SK-N-SH (cell line): ENCODE data around the gene SNRNP200. TPM values are rescaled to one million over a fixed set of nuclear protein-coding genes. Genes with fewer than 3 reads are reported as not detected.

Source experiments
- CTCF ChIA-PET: fragments of 300-600, 350-600 bp; formaldehyde crosslinking; extraction: SDS; loops from one replicate; lab custom pipeline; 2021; lab: Yijun Ruan, JAX
- POLR2A ChIA-PET: fragments of 350-600 bp; sonication (Branson Sonifier 250); formaldehyde crosslinking; extraction: SDS; loops from one replicate; lab custom pipeline; 2020; ENCODE audit warnings: antibody characterized with exemption, inconsistent platforms; lab: Yijun Ruan, JAX
- DNase-seq: peaks from one replicate; pipeline ENCODE4 v3.0.0; 2012
- H2AFZ ChIP-seq: fragments of 200-600 bp; sonication (generic); 2 replicates; pipeline ENCODE4 v1.8.1; 2016; ENCODE audit warnings: antibody characterized with exemption, mild to moderate bottlenecking, low read depth
- H3F3A ChIP-seq: fragments of 200-600 bp; sonication (generic); replicated peaks from 2 replicates; pipeline ENCODE3; 2016; ENCODE audit warnings: antibody characterized with exemption, mild to moderate bottlenecking; ENCODE audit not compliant: insufficient read depth
- H3K27ac ChIP-seq, 2 experiments: fragments of 200-500 bp in 1 of 2; fragments of 200-600 bp in 1 of 2; sonication (Bioruptor generic) in 1 of 2; sonication (generic), shearing (Covaris generic) in 1 of 2; 2 replicates each; pipeline versions ENCODE4 v1.5.1 to v1.6.1; 2014 to 2016; ENCODE audit warnings: low read depth in 2 of 2, inconsistent platforms in 1 of 2, low read length in 1 of 2, mild to moderate bottlenecking in 1 of 2, mixed read lengths in 1 of 2
- H3K27me3 ChIP-seq: fragments of 200-600 bp; sonication (generic), shearing (Covaris generic); 2 replicates; pipeline ENCODE4 v1.6.1; 2016; ENCODE audit warnings: mixed run types; ENCODE audit not compliant: insufficient read depth
- H3K36me3 ChIP-seq, 2 experiments: fragments of 200-500 bp in 1 of 2; fragments of 200-600 bp in 1 of 2; sonication (Bioruptor generic) in 1 of 2; sonication (generic) in 1 of 2; replicated peaks in 1 of 2; 2 replicates each; pipeline versions ENCODE3 to v1.5.1; 2014 to 2016; ENCODE audit warnings: low read length in 1 of 2, mild to moderate bottlenecking in 1 of 2; ENCODE audit not compliant: insufficient read depth in 2 of 2, control insufficient read depth in 1 of 2
- H3K4me1 ChIP-seq, 2 experiments: fragments of 200-500 bp in 1 of 2; fragments of 200-600 bp in 1 of 2; sonication (Bioruptor generic) in 1 of 2; sonication (generic), shearing (Covaris generic) in 1 of 2; 2 replicates each; pipeline versions ENCODE4 v1.5.1 to v1.6.1; 2014 to 2016; ENCODE audit warnings: low read depth in 1 of 2, low read length in 1 of 2, mixed run types in 1 of 2; ENCODE audit not compliant: insufficient read depth in 2 of 2, control insufficient read depth in 1 of 2
- H3K4me2 ChIP-seq: fragments of 200-600 bp; sonication (generic), shearing (Covaris generic); 2 replicates; pipeline ENCODE4 v1.6.1; 2017; ENCODE audit warnings: mixed run types
- H3K4me3 ChIP-seq, 2 experiments: fragments of 200-500 bp in 1 of 2; fragments of 200-600 bp in 1 of 2; sonication (Bioruptor generic) in 1 of 2; sonication (generic), shearing (Covaris generic) in 1 of 2; 2 replicates each; pipeline versions ENCODE4 v1.5.1 to v1.8.1; 2014 to 2016; ENCODE audit warnings: low read depth in 2 of 2, inconsistent platforms in 1 of 2, low read length in 1 of 2, mild to moderate bottlenecking in 1 of 2, mixed read lengths in 1 of 2, moderate library complexity in 1 of 2
- H3K79me2 ChIP-seq: fragments of 200-600 bp; sonication (generic); 2 replicates; pipeline ENCODE4 v1.8.1; 2017; ENCODE audit warnings: mild to moderate bottlenecking; ENCODE audit not compliant: insufficient read depth
- H3K9ac ChIP-seq: fragments of 200-600 bp; sonication (generic); 2 replicates; pipeline ENCODE4 v1.6.1; 2017; ENCODE audit warnings: mixed run types
- H3K9me2 ChIP-seq: fragments of 200-600 bp; sonication (generic); 2 replicates; pipeline ENCODE4 v1.6.1; 2017; ENCODE audit warnings: mixed run types
- H3K9me3 ChIP-seq: fragments of 200-600 bp; sonication (generic); 2 replicates; pipeline ENCODE4 v1.6.1; 2017; ENCODE audit warnings: mixed run types, mild to moderate bottlenecking, moderate library complexity
- H4K20me1 ChIP-seq: fragments of 200-600 bp; sonication (generic); 2 replicates; pipeline ENCODE4 v1.6.1; 2017; ENCODE audit warnings: mild to moderate bottlenecking, mixed run types; ENCODE audit not compliant: insufficient read depth
- CHD2 ChIP-seq: fragments of 150-350 bp; IDR thresholded peaks from 2 replicates; pipeline ENCODE4 v1.6.1; 2018; ENCODE audit warnings: low read length; ENCODE audit not compliant: partially characterized antibody
- EZH2phosphoT487 ChIP-seq: fragments of 200-600 bp; sonication (generic); IDR thresholded peaks from 2 replicates; pipeline ENCODE4 v1.6.1; 2017; ENCODE audit warnings: low read depth, mixed run types, mild to moderate bottlenecking, antibody characterized with exemption, moderate library complexity, borderline replicate concordance
- GABPA ChIP-seq: IDR thresholded peaks from 2 replicates; pipeline ENCODE4 v1.4.0; 2012; ENCODE audit warnings: low read depth, mild to moderate bottlenecking
- GATA2 ChIP-seq: sonication (generic); formaldehyde crosslinking; IDR thresholded peaks from 2 replicates; pipeline ENCODE4 v1.5.0; 2020; ENCODE audit warnings: mild to moderate bottlenecking, missing genetic modification reagents
- NFIC ChIP-seq: IDR thresholded peaks from 2 replicates; pipeline ENCODE4 v1.4.0; 2012; ENCODE audit warnings: borderline replicate concordance
- NRF1 ChIP-seq: IDR thresholded peaks from 2 replicates; pipeline ENCODE4 v1.6.1; 2012; ENCODE audit warnings: low read depth, mild to moderate bottlenecking, low read length
- POLR2AphosphoS5 ChIP-seq: IDR thresholded peaks from 2 replicates; pipeline ENCODE4 v1.6.1; 2012; ENCODE audit warnings: low read depth, low read length
- RCOR1 ChIP-seq: fragments of 150-350 bp; IDR thresholded peaks from 2 replicates; pipeline ENCODE4 v1.6.1; 2017; ENCODE audit warnings: antibody characterized with exemption, low read length
- RXRA ChIP-seq: IDR thresholded peaks from 2 replicates; pipeline ENCODE4 v1.4.0; 2012; ENCODE audit warnings: low read depth, mild to moderate bottlenecking, borderline replicate concordance
- SIN3A ChIP-seq: IDR thresholded peaks from 2 replicates; pipeline ENCODE4 v1.6.1; 2012; ENCODE audit warnings: low read depth, mild to moderate bottlenecking, low read length, moderate library complexity, borderline replicate concordance
- TAF1 ChIP-seq: IDR thresholded peaks from 2 replicates; pipeline ENCODE4 v1.6.1; 2012; ENCODE audit warnings: low read depth, mild to moderate bottlenecking, low read length, moderate library complexity, borderline replicate concordance
- TCF12 ChIP-seq: IDR thresholded peaks from 2 replicates; pipeline ENCODE4 v1.4.0; 2012
- WGBS: methylation state at CpG from one replicate; pipeline ENCODE4 v1.1.6; 2017; ENCODE audit warnings: low lambda C conversion rate; 5-methylcytosine and 5-hydroxymethylcytosine counted together
- polyA plus RNA-seq, 3 experiments: library from polyadenylated mRNA; depleted of rRNA; stranded (reverse); fragments of >200 nt; gene quantifications; 2 replicates each; pipeline ENCODE4 v1.2.3, GENCODE V29; 2012
- TF ChIP-seq, protein P1 (sequence below): IDR thresholded peaks from 2 replicates; pipeline ENCODE4 v1.6.1; 2012; ENCODE audit warnings: mild to moderate bottlenecking, low read depth, low read length, moderate library complexity
- TF ChIP-seq, protein P2 (sequence below): IDR thresholded peaks from 2 replicates; pipeline ENCODE4 v1.4.0; 2012; ENCODE audit warnings: low read depth, borderline replicate concordance
- TF ChIP-seq, protein P3 (sequence below): fragments of 150-350 bp; IDR thresholded peaks from 2 replicates; pipeline ENCODE4 v1.6.1; 2017; ENCODE audit warnings: antibody characterized with exemption, low read length, low read depth, borderline replicate concordance
- TF ChIP-seq, protein P4 (sequence below): fragments of 200-600 bp; sonication (generic); IDR thresholded peaks from 2 replicates; pipeline ENCODE4 v1.6.1; 2017; ENCODE audit warnings: antibody characterized with exemption, mild to moderate bottlenecking, moderate library complexity
- TF ChIP-seq, protein P5 (sequence below): IDR thresholded peaks from 2 replicates; pipeline ENCODE4; 2012

Gene SNRNP200
- polyA plus RNA-seq, 1 of the 3 experiments (the other 2 are of a cell fraction) = 165 TPM

DNA sequence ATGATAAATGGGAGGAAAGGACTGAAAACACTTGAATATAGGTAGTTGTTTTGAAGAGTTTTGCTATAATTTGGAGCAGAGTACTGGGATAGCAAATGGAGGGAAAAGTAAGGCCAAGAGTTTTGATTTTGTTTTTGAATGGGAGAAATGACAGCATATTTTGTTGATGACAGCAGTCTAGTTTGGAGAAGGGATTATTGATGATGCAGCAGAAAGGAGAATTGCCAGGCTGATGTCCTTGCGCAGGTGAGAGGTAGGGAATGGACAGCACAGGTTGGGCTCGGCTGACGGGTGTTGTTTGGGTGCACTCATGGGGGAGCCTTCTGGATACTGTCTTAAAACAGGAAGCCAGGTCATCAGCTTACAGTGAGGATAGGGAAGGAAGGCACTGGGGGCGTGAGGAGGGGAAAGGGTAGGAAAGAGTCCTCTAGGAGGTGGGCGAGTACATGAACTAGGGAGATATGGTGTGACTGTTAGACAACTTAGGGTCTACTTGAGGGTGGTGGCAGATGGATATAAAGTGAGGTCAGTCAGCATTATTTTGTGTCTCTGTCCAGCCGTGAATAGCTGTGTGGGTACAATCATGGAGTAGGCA is 40.6 kb upstream of the SNRNP200 start:
- Histone ChIP-seq H3K27me3 (no peaks in the 10 kb centered on the region), H3K9me2 (no peaks in the 10 kb centered on the region), H3K79me2 (peaks cover 29% of the 10 kb centered on the region), H4K20me1 (peaks cover 6% of the 10 kb centered on the region; the same call in 1 of the 2 replicates), H3K4me2 (no peak overlapping the region)
- WGBS = 94% methylated on average over 6 of the region's 6 CpGs
- DNase-seq = no peak
- TF ChIP-seq GABPA = no peak
- no peak for TF ChIP-seq EZH2phosphoT487
- TF ChIP-seq, protein P1, sequence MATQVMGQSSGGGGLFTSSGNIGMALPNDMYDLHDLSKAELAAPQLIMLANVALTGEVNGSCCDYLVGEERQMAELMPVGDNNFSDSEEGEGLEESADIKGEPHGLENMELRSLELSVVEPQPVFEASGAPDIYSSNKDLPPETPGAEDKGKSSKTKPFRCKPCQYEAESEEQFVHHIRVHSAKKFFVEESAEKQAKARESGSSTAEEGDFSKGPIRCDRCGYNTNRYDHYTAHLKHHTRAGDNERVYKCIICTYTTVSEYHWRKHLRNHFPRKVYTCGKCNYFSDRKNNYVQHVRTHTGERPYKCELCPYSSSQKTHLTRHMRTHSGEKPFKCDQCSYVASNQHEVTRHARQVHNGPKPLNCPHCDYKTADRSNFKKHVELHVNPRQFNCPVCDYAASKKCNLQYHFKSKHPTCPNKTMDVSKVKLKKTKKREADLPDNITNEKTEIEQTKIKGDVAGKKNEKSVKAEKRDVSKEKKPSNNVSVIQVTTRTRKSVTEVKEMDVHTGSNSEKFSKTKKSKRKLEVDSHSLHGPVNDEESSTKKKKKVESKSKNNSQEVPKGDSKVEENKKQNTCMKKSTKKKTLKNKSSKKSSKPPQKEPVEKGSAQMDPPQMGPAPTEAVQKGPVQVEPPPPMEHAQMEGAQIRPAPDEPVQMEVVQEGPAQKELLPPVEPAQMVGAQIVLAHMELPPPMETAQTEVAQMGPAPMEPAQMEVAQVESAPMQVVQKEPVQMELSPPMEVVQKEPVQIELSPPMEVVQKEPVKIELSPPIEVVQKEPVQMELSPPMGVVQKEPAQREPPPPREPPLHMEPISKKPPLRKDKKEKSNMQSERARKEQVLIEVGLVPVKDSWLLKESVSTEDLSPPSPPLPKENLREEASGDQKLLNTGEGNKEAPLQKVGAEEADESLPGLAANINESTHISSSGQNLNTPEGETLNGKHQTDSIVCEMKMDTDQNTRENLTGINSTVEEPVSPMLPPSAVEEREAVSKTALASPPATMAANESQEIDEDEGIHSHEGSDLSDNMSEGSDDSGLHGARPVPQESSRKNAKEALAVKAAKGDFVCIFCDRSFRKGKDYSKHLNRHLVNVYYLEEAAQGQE = no peak
- TF ChIP-seq POLR2AphosphoS5 = no peak
- TF ChIP-seq TAF1 = no peak
- no peak for TF ChIP-seq GATA2 (CRISPR knock-in tag)
- TF ChIP-seq RCOR1 = no peak
- TF ChIP-seq NFIC = no peak
- TF ChIP-seq, protein P2, sequence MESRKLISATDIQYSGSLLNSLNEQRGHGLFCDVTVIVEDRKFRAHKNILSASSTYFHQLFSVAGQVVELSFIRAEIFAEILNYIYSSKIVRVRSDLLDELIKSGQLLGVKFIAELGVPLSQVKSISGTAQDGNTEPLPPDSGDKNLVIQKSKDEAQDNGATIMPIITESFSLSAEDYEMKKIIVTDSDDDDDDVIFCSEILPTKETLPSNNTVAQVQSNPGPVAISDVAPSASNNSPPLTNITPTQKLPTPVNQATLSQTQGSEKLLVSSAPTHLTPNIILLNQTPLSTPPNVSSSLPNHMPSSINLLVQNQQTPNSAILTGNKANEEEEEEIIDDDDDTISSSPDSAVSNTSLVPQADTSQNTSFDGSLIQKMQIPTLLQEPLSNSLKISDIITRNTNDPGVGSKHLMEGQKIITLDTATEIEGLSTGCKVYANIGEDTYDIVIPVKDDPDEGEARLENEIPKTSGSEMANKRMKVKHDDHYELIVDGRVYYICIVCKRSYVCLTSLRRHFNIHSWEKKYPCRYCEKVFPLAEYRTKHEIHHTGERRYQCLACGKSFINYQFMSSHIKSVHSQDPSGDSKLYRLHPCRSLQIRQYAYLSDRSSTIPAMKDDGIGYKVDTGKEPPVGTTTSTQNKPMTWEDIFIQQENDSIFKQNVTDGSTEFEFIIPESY = no peak
- no peak for TF ChIP-seq CHD2
- TF ChIP-seq, protein P3, sequence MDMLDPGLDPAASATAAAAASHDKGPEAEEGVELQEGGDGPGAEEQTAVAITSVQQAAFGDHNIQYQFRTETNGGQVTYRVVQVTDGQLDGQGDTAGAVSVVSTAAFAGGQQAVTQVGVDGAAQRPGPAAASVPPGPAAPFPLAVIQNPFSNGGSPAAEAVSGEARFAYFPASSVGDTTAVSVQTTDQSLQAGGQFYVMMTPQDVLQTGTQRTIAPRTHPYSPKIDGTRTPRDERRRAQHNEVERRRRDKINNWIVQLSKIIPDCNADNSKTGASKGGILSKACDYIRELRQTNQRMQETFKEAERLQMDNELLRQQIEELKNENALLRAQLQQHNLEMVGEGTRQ = no peak
- no peak for TF ChIP-seq NRF1
- no peak for TF ChIP-seq TCF12
- TF ChIP-seq, protein P4, sequence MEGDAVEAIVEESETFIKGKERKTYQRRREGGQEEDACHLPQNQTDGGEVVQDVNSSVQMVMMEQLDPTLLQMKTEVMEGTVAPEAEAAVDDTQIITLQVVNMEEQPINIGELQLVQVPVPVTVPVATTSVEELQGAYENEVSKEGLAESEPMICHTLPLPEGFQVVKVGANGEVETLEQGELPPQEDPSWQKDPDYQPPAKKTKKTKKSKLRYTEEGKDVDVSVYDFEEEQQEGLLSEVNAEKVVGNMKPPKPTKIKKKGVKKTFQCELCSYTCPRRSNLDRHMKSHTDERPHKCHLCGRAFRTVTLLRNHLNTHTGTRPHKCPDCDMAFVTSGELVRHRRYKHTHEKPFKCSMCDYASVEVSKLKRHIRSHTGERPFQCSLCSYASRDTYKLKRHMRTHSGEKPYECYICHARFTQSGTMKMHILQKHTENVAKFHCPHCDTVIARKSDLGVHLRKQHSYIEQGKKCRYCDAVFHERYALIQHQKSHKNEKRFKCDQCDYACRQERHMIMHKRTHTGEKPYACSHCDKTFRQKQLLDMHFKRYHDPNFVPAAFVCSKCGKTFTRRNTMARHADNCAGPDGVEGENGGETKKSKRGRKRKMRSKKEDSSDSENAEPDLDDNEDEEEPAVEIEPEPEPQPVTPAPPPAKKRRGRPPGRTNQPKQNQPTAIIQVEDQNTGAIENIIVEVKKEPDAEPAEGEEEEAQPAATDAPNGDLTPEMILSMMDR = no peak
- no peak for TF ChIP-seq RXRA
- TF ChIP-seq, protein P5, sequence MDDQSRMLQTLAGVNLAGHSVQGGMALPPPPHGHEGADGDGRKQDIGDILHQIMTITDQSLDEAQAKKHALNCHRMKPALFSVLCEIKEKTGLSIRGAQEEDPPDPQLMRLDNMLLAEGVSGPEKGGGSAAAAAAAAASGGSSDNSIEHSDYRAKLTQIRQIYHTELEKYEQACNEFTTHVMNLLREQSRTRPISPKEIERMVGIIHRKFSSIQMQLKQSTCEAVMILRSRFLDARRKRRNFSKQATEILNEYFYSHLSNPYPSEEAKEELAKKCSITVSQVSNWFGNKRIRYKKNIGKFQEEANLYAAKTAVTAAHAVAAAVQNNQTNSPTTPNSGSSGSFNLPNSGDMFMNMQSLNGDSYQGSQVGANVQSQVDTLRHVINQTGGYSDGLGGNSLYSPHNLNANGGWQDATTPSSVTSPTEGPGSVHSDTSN = no peak
- no peak for TF ChIP-seq SIN3A
- TF ChIP-seq, all 33 proteins: peak for 0
- H3K9ac ChIP-seq = no peak overlapping the region
- ChIA-PET POLR2A (no interaction called here), CTCF (interaction anchor here (0.9 to 1.1 kb wide), 2 partner anchors 18 to 61 kb away, joined by 4 to 5 read pairs; no protein-coding TSS in a partner anchor)
- peaks cover 0 to 8% of the 10 kb centered on the region in 2 experiments; a peak in 1 of 4 replicates for H3K4me1 ChIP-seq
- H3K27ac ChIP-seq = no peak overlapping the region
- no peak overlapping the region for H2AFZ ChIP-seq
- no peaks in the 10 kb centered on the region for H3K9me3 ChIP-seq
- H3F3A ChIP-seq = peaks cover 10% of the 10 kb centered on the region
- no peak overlapping the region for H3K4me3 ChIP-seq
- peaks cover 13 to 33% of the 10 kb centered on the region in 2 experiments for H3K36me3 ChIP-seq
